Posterior cingulate gyrus (tissue), 11 donors: ENCODE measurements around the gene HTR3D.
"Not testable (repeated sequence)": the region's sequence is repeated elsewhere in the genome, so short reads cannot be mapped to it uniquely, and the experiment has no call there.

Source experiments
- DNase-seq, 10 donors: peaks; one replicate each; pipeline versions ENCODE4 v3.0.0 to v3.0.0-alpha.2; 2020 to 2021; ENCODE audit warnings: mixed read lengths in 3 of 10
- intact Hi-C: fragments of 100-400 bp; cut with DNase I; formaldehyde crosslinking; loops from one replicate; pipeline ENCODE4 v1.15.1; 2023

The HTR3D gene

DNA sequence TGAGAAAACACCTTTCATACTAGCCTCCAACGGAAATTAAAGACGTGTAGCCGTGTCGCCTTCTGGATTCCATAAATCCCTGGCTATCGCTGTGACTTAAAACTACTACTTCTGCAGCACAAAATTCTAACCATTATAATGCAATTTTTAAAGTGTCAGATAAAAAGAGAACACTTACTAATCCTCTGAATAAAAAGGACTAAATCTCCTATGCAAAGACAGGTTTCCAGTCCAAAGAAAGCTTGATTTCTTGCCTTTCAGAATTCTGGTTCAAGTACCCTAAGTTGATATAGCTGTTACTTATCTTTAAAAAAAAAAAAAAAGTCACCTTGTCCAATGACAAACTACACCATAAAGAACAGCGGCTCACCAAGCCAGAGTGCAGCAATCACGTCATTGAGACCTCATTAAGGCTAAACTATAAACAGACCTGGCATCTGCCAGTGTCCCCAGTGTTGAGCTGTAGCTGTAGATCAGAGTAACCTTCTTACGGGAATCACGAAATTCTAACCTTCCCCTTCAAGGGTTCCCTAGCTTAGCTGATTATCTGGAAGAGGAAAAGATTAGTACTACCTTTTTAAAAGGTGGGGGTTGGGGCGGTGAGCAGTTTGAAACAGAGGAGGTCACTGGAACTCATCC lies 16.0 kb upstream of the HTR3D start:
- no peak for DNase-seq
- intact Hi-C loops = loop anchor here (2.0 to 5.0 kb wide), 3 partner anchors 121 to 142 kb away; partner anchors contain the start of genes DVL3 and EIF2B5

DNA sequence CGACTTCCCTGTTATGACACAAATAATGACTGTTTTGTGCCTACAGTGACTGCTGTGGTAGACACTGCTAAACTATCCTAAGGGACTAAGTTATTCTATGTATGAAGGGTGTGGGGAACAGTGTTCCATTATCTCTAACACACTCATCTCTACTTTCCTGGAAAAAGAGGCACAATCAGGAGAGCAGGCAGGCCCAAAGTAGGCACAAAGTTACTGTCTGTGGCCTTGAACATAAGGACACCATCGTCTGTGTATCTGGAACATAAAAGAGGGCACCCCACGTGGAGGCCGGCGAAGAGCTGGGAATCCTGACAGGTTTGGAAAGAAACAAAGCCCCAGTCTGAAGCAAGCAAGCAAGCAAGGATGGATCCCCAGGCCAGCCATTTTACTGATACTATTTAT lies 15.4 kb upstream of the HTR3D start:
- no peak for DNase-seq
- intact Hi-C loops = loop anchor here (2.0 to 5.0 kb wide), 3 partner anchors 121 to 141 kb away; partner anchors contain the start of genes DVL3 and EIF2B5

DNA sequence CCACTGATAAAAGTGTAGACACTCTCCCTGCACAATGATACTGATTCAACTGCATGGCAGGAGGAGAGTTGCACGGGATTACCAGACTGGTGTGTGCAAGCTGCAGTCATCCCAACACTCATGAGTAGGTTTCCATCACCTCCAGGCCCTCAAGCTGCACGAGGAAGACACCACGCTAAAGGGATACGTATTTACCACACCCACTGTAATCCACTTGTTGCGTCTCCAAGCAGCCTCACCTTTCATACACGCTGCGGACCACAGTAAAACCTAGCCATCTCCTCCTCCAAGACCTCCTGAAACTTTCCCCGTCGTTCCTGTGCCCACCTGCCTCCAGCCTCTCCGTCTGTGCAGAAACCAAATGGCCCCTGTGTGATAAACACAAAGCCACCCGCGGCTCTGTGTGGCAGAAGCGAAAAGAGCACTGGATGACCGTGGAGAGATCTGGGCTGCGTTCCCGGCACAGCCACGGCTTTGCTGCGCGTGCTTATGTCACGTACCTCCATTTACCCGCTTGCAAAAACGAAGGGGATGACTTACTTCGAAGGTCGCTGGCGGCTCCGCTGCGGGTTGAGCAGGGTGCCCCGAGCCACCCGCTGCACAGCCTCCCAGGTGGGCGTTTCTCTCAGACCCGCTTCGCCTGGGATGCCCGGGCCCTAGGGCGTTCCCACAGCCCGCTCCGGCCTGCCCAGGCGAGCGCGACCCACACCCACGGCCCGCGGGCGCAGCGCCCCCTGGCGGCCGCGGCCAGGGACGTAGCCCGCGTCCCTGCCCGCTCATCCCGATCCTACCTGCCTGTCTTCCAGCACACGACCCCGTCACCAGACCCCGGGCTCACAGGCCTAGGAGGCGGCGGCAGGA lies 14.5 kb upstream of the HTR3D start:
- intact Hi-C loops = loop anchor here (2.0 to 5.0 kb wide), 3 partner anchors 120 to 140 kb away; partner anchors contain the start of genes DVL3 and EIF2B5
- peak; percentile 27 to 94 (median 50) for DNase-seq

DNA sequence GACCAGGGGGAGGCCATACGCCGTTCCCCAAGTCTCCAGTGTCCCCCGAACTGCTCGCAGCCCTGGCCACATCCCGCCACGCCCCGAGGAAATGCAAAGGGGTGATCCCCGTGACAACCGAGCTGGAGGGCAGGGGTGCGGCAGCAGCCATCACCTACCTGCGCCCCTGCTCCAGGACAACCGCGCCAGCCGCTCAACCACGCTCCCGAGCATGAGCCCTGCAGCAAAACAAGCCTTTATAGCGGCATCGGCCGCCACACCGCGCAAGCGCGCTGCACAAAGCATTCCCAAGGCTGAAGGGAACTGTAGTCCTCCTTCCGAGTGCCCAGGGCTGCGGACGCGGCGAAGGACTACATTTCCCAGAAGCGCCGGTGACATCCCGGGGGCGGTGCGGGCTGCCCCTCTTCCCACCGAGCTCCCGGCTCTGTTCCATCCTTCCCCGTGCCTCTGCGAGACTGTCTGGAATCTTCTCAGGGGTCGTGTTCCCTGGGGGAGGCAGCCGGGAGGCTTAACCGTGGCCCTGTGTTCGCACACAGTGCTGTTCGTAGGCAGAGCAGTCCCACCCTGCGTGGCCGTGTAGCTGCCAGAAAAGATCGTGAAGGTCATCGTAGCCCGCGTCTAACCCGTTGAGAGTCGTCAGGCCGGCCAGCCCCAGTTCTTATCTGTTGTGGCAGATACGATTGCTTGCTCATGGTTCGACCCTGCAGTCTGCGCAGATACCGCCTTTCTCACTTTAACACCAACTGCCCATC lies 13.7 kb upstream of the HTR3D start, which contains the start of gene ABCC5:
ABCC5 (minus strand) TSS at position 213 of the 752 bp plus-strand sequence. CDS start 3,492 bp downstream, outside the sequence.
- DNase-seq = peak; percentile 92 to 99 (median 95)
- intact Hi-C loops = loop anchor here (2.0 to 5.0 kb wide), 3 partner anchors 119 to 139 kb away; partner anchors contain the start of genes DVL3 and EIF2B5

DNA sequence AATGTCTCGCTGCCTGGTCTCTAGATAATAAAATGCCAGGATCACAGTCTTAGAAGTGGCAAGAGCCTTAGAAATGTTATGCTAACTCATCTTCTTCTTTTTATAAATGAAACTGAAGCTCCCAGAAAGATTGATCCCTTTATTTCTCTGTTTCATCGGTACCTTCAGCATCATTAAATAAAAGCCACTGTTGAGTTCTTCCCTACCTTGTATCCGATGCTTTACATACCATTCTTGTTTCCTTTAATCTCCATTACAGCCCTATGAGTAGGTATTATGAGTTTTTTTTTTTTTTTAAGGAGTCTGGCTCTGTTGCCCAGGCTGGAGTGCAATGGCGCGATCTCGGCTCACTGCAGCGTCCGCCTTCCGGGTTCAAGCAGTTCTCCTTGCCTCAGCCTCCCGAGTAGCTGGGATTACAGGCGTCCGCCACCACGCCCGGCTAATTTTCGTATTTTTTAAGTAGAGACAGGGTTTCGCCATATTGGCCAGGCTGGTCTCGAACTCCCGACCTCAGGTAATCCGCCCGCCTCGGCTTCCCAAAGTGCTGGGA lies 13.0 kb upstream of the HTR3D start:
- intact Hi-C loops = loop anchor here (5.0 kb wide), 2 partner anchors 119 to 139 kb away; partner anchors contain the start of genes DVL3 and EIF2B5
- DNase-seq = no peak

DNA sequence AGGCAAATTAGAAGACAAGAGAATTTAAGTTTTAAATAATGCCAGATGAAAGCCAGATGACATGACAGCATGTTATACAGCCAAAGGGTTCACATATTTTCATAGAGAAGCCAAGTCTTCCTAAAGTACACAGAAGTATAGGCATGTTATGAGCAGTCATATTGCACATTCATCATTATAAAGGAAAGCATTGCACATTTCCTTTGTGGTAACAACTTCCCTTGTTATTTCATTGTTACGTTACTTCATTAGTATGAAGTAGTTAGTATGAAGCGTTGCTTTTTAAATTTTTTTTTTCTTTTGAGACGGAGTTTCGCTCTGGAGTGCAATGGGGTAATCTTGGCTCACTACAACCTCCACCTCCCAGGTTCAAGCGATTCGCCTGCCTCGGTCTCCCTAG lies 9.2 kb upstream of the HTR3D start:
- intact Hi-C loops = no loop called here
- DNase-seq = no peak

DNA sequence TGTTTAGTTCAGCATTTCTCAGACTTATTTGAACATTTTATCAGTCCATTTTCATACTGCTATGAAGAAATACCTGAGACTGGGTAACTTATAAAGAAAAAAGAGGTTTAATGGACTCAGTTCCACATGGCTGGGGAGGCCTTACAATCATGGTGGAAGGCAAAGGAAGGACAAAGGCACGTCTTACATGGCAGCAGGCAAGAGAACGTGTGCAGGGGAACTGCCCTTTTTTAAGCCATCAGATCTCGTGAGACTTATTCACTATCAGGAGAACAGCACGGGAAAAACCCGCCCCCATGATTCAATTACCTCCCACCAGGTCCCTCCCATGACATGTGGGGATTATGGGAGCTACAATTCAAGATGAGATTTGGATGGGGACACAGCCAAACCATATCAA lies 6.3 kb upstream of the HTR3D start:
- DNase-seq, intact Hi-C loops: not testable (repeated sequence)

DNA sequence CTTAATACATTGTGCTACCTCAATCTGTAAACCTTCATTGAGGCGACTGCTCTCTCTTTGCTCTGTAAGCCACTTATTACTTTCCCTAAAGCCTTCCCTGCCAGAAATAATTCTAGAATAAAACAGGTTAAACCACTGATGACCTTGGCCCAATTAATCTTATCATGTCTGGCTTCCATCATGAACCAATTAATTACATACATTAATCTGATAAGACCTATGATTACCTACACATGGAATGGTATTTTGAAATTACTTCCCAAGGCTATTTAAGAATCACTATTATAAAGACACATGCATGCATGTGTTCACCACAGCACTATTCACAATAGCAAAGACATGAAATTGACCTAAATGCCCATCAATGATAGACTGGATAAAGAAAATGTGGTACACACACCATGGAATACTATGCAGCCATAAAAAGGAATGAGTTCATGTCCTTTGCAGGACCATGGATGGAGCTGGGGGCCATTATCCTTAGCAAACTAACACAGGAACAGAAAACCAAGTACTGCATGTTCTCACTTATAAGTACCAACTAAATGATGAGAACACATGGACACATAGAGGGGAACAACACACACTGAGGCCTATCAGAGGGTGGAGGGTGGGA lies 3.2 kb upstream of the HTR3D start:
- intact Hi-C loops = not testable (repeated sequence)

DNA sequence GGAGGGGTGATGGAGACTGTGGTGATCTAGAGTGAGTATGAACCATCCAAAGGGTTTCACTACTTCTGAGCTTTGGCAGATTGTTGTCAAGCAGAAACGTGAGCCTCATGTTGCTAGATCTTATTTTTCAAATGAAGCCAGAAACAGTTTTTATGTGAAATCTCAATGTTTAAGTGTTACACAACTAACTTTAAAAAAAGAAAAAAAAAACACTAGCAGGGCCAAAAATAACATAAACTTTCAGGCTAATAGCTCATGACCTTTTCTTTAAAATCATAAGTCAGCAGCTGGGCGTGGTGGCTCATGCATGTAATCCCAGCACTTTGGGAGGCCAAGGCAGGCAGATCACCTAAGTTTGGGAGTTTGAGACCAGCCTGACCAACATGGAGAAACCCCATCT lies 2.1 kb upstream of the HTR3D start:
- intact Hi-C loops = no loop called here

More for the DNA sequence above, 3.2 kb upstream of the HTR3D start:
- DNase-seq = not testable (repeated sequence)

DNA sequence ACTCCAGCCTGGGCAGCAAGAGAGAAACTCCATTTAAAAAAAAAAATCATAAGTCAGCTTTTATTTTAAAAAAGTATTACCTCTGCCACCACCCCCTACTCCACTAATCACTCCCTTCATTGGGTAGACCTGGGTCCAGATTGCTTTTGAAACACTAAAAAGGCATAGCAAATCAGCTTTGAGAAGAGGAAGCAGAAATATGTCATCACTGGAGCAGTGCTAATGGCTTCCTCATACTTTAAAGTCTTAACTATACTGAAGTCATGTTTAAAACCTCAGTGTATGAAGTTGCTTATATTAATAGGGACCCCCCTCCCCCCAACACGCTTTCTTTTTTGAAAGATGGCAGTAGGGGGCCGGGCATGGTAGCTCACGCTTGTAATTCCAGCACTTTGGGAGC lies 1.0 kb upstream of the HTR3D start:
- intact Hi-C loops = no loop called here
- DNase-seq = no peak

More for the DNA sequence above, 2.1 kb upstream of the HTR3D start:
- DNase-seq = no peak

DNA sequence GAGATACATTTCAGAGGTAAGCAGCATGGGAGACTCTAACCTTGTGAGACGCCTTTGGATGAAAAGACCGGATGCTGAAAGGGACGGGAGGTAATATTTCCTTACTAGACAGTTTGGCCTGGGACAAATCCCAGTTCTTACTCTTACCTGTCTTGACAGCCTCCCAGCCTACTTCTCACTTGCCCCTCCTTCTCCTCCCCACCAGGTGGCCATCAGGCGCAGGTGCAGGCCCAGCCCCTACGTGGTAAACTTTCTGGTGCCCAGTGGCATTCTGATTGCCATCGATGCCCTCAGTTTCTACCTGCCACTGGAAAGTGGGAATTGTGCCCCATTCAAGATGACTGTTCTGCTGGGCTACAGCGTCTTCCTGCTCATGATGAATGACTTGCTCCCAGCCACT lies 6.3 kb downstream of the HTR3D start:
- no peak for DNase-seq

DNA sequence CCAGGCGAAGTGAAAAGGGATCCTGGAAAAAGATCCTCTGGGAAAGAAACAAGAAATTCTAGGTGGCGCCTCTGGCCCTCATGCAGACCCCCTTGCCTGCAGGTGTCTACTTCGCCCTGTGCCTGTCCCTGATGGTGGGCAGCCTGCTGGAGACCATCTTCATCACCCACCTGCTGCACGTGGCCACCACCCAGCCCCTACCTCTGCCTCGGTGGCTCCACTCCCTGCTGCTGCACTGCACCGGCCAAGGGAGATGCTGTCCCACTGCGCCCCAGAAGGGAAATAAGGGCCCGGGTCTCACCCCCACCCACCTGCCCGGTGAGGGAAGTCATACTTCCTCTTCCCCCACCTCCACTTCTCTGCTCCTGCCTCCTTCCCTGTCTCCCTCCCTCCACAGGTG lies 6.8 kb downstream of the HTR3D start:
- DNase-seq, intact Hi-C loops: not testable (repeated sequence)

More for the DNA sequence above, 6.3 kb downstream of the HTR3D start:
- intact Hi-C loops = no loop called here

DNA sequence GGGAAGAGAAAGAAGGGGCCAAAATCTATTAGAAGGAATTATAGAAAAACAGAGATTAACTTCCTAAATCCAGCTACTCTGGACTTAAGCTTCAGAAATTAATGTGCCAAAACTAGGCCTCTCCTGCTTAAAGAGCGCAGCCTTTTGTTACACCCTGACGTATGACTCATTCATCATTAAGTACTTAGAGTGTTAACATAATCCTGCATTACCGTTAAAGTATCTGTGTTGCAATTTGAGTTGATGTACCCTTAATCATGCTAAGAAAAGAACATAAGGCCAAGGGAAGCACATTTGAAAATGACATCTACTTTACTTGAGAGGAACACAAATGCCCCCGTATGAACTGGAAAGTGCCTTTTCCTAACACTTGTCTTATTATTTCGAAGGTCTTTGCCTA lies 7.9 kb downstream of the HTR3D start:
- no peak for DNase-seq
- intact Hi-C loops = no loop called here

DNA sequence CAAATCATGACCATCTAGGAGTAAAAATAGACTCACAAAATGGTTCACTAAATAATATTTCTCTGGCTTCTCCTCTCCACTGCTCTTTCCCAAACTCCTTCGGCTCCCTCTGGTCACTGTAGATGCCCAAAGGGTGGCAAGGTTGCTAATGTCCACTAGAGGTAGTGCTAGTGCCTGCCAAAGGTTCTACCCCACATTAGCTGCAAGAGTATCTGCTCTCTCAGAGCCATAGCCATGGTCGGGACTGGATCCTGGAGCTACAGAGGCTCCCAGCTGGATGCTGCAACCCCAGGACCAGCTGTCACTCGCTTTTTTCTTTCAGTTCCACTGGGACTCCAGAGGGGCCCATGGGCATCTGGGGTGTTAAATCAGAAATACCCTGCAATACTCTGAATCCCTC lies 8.5 kb downstream of the HTR3D start:
- no peak for DNase-seq

DNA sequence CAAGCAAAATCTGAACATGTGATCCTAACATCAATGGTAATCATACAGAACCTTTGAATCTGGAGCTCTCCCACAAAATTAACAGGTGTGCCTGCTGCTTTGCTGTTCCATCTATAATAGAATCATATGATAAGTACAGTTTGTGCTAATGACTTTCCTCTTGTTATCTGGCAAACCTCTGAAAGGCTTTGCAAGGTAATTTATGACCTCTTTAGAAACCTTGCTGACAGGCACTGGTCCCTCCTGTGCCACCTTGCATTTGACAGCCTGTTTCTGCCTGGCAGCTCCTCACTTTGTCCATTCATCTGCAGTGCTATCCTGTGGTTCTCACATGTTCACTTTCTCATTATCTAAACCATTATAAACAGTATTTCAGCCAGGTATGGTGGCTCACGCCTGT lies 11.1 kb downstream of the HTR3D start:
- DNase-seq = no peak
- intact Hi-C loops = no loop called here

More for the DNA sequence above, 8.5 kb downstream of the HTR3D start:
- intact Hi-C loops = no loop called here

DNA sequence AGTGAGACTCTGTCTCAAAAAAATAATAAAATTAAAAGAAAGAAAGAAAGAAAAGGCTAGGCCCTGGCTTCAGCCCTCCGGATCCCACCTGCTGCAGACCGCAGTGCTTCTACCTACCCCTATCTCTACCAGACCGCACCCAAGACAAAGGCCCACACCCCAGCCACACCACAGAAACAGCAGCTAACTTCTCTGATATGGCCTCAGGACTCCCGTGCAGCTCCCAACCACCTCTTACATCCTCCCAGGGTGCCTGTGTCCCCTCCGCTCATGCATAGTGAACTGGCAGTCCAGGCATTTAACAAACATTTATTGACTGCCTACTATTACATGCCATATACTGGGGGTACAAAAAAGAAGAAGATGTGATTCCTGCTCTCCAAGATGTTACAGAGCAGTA lies 14.5 kb downstream of the HTR3D start:
- intact Hi-C loops = no loop called here
- no peak for DNase-seq

DNA sequence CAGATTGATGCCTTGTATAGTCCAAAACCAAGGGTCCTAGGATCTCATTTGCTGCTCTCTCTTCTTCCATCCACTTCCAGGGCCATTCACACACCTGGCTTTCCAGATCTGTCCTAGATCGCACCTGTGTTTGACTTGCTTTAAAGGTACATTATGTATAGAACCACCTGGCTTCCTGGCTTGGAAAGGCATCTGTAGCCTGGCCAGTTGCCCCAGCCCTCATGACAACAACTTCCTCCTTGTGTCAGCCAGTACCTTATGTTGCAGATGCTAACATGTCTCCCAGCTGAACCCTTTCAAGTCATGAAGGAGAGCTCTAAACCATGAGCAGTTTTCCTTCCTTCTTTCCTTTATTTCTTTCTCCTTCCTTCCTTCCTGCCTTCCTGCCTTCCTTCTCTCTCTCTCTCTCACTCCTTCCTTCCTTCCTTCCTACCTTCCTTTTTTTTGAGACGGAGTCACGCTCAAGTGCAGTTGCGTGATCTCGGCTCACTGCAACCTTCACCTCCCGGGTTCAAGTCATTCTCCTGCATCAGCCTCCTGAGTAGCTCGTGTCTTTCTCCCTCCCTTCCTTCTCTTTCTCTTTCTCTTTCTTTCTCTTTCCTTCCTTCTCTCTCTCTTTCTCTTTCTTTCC lies 18.8 kb downstream of the HTR3D start:
- intact Hi-C loops = no loop called here
- no peak for DNase-seq

DNA sequence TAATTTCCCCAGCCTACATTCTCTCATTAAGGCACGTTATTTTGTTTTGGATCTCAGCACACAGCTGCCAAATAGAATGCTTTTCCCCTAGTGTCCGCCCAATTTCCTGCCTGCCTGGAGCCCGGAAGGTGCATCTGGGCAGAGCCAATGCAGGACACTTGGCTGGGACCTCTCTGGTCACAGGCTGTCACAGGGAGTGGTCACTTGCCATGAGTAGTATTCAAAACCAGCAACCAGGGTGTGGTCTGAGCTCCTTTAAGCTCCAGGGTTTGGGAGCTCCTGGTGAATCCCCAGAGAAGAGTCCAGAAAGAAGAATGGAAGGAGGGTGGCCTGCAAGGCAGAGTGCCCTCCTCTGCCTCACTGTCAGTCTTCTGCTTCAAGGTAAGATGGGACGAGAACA lies 21.2 kb downstream of the HTR3D start, which contains the start of gene HTR3C:
HTR3C (plus strand) TSS at position 281 of the 400 bp plus-strand sequence; CDS start at position 315, 34 bp downstream.
- no peak for DNase-seq
- intact Hi-C loops = no loop called here

DNA sequence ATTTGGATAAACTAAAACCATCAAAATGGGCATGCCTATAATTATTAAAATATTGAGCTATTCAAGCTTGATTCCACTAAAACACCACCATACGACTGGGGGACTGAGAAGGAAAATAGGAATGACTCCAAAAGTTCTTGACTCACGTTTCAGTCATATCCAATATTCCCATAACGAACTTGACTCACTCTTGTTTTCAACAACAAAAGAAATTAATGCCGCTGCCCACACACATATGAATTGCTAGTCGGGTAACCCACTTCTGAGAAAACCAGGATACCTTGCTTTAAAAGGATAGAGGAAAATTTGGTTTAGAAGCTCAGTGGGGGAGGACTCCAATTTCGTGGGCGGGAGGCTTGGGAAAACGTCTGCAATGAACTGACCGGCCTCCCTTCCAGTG lies 26.5 kb downstream of the HTR3D start:
- intact Hi-C loops = no loop called here
- no peak for DNase-seq
